ENCODE results near the gene KDM3B. TPM values are rescaled to one million over a fixed set of nuclear protein-coding genes. Genes with fewer than 3 reads are reported as not detected.

The KDM3B gene
- total RNA-seq, 1 experiment from 2014 or later, result 89.2 TPM

GRCh38 chr5:138460032-138460693 lies 107.7 kb downstream of the KDM3B start:
- no peak for DNase-seq
- no peak overlapping the region for H3T11ph ChIP-seq (ENCODE audit: low read length)
- no peak overlapping the region for H3K27ac ChIP-seq (ENCODE audit: insufficient read length, low read depth, low read length)
- no peak overlapping the region for H2AFZ ChIP-seq (ENCODE audit: low read length)
- H3K56ac ChIP-seq (ENCODE audit: insufficient read length, low read depth, low read length), result no peak overlapping the region
- H2BK15ac ChIP-seq (ENCODE audit: low read depth, low read length), result no peak overlapping the region
- no CpG with 5 or more reads among the region's 4 CpGs for WGBS (ENCODE audit: extremely low coverage, insufficient read length, low lambda C conversion rate)
- H3K23me2 ChIP-seq (ENCODE audit: insufficient read length, low read depth, low read length, poor library complexity, severe bottlenecking), result peaks cover 10% of the 10 kb centered on the region
- no peak overlapping the region for H3K4me2 ChIP-seq (ENCODE audit: insufficient read depth, insufficient read length, low read length)
- H4K8ac ChIP-seq (replicated peaks; ENCODE audit: insufficient read length, low read depth, low read length), result no peak overlapping the region
- H2AK5ac ChIP-seq (ENCODE audit: insufficient read length, low read length), result no peak overlapping the region
- H3K79me1 ChIP-seq (ENCODE audit: insufficient read depth, low read depth, low read length, poor library complexity, severe bottlenecking), result no peaks in the 10 kb centered on the region
- no peaks in the 10 kb centered on the region for H3K36me3 Mint-ChIP-seq (ENCODE audit: insufficient read depth in 1 of 3, low read depth in 3 of 3)
- H3K14ac ChIP-seq (ENCODE audit: insufficient read depth, low read length), result no peak overlapping the region
- no peak overlapping the region for H3K23ac ChIP-seq (ENCODE audit: insufficient read length, low read depth, low read length)
- H3K18ac ChIP-seq (ENCODE audit: insufficient read length, low read depth, low read length), result no peak overlapping the region
- H4K91ac ChIP-seq (ENCODE audit: insufficient read length, low read depth, low read length), result no peak overlapping the region
- H2BK120ac ChIP-seq (ENCODE audit: low read depth, low read length, poor library complexity, severe bottlenecking), result no peak overlapping the region
- no peaks in the 10 kb centered on the region for H3K79me2 ChIP-seq (ENCODE audit: insufficient read depth, low read length)
- no peaks in the 10 kb centered on the region for H3K9me3 ChIP-seq (ENCODE audit: control insufficient read depth, low read depth, low read length)
- H2BK12ac ChIP-seq (ENCODE audit: insufficient read length, low read depth, low read length), result no peak overlapping the region
- no peak overlapping the region for H3K9ac ChIP-seq (ENCODE audit: extremely low read depth, insufficient read length, low read length)
- H3K9me3 Mint-ChIP-seq, result no peaks in the 10 kb centered on the region; a peak in 1 of 5 replicates
- no peak overlapping the region for H3K27ac Mint-ChIP-seq
- H3K27me3 ChIP-seq (ENCODE audit: insufficient read depth, low read length), result no peaks in the 10 kb centered on the region
- H4K20me1 ChIP-seq (ENCODE audit: control insufficient read depth, insufficient read depth, insufficient read length), result no peaks in the 10 kb centered on the region
- H4K5ac ChIP-seq (ENCODE audit: insufficient read length, low read depth, low read length), result no peak overlapping the region
- peaks cover 26 to 31% of the 10 kb centered on the region in 2 experiments for H3K4me1 Mint-ChIP-seq
- TF ChIP-seq CTCF (conservative IDR thresholded peaks at IDR 0.05), result no peak
- no peak overlapping the region for H3K4me3 Mint-ChIP-seq
- H3K27me3 Mint-ChIP-seq (ENCODE audit: low read depth), result no peaks in the 10 kb centered on the region
- H3K4me1 ChIP-seq (ENCODE audit: insufficient read depth, low read length), result no peaks in the 10 kb centered on the region; the same call in 1 of the 2 replicates
- no peak overlapping the region for H3K4ac ChIP-seq (ENCODE audit: low read depth, low read length)
- no peak overlapping the region for H2BK20ac ChIP-seq (ENCODE audit: low read depth, low read length, poor library complexity, severe bottlenecking)
- H2BK5ac ChIP-seq (ENCODE audit: insufficient read length, low read length), result no peak overlapping the region
